ENCODE measurements around the gene TNFRSF19.

The TNFRSF19 gene

GRCh38 chr13:23554000-23554399 lies 16.2 kb upstream of the TNFRSF19 start:
- TF ChIP-seq TCF4 (CRISPR knock-in tag; IDR thresholded peaks at IDR 0.05; ENCODE audit: borderline replicate concordance) (no peak), PPARA (CRISPR knock-in tag; IDR thresholded peaks at IDR 0.05; ENCODE audit: borderline replicate concordance) (no peak), ZFP30 (CRISPR knock-in tag; IDR thresholded peaks at IDR 0.05) (no peak), SNAI2 (CRISPR knock-in tag; IDR thresholded peaks at IDR 0.05) (no peak), GLIS3 (CRISPR knock-in tag; IDR thresholded peaks at IDR 0.05) (no peak), CSRNP3 (CRISPR knock-in tag; IDR thresholded peaks at IDR 0.05) (no peak), BACH2 (CRISPR knock-in tag; IDR thresholded peaks at IDR 0.05; ENCODE audit: borderline replicate concordance) (no peak), CSDC2 (CRISPR knock-in tag; IDR thresholded peaks at IDR 0.05) (no peak), ZNF8 (CRISPR knock-in tag; IDR thresholded peaks at IDR 0.05) (no peak), ZNF565 (CRISPR knock-in tag; conservative IDR thresholded peaks at IDR 0.05; ENCODE audit: low read depth) (no peak), ZFP3 (CRISPR knock-in tag; IDR thresholded peaks at IDR 0.05) (no peak), PATZ1 (CRISPR knock-in tag; IDR thresholded peaks at IDR 0.05; ENCODE audit: borderline replicate concordance) (no peak), ARNTL (CRISPR knock-in tag; IDR thresholded peaks at IDR 0.05; ENCODE audit: borderline replicate concordance, low read depth) (no peak), OSR1 (CRISPR knock-in tag; IDR thresholded peaks at IDR 0.05) (no peak), POU6F1 (CRISPR knock-in tag; IDR thresholded peaks at IDR 0.05; ENCODE audit: borderline replicate concordance, low read depth) (no peak), ZC3H10 (CRISPR knock-in tag; IDR thresholded peaks at IDR 0.05) (no peak), ZNF70 (CRISPR knock-in tag; IDR thresholded peaks at IDR 0.05) (no peak)
- no peak for ATAC-seq

- ATAC-seq, result no peak
Measured at GRCh38 chr13:23557043-23557442, 13.2 kb upstream of the TNFRSF19 start.

More at GRCh38 chr13:23557043-23557442, 13.2 kb upstream of the TNFRSF19 start:
- TF ChIP-seq ZC3H10 (CRISPR knock-in tag; IDR thresholded peaks at IDR 0.05) (no peak), OSR1 (CRISPR knock-in tag; IDR thresholded peaks at IDR 0.05) (no peak), ESRRG (CRISPR knock-in tag; IDR thresholded peaks at IDR 0.05) (no peak), ISL1 (CRISPR knock-in tag; IDR thresholded peaks at IDR 0.05) (no peak), ZNF70 (CRISPR knock-in tag; IDR thresholded peaks at IDR 0.05) (no peak), BACH2 (CRISPR knock-in tag; IDR thresholded peaks at IDR 0.05; ENCODE audit: borderline replicate concordance) (no peak), GLIS3 (CRISPR knock-in tag; IDR thresholded peaks at IDR 0.05) (no peak), SNAI2 (CRISPR knock-in tag; IDR thresholded peaks at IDR 0.05) (no peak), TCF4 (CRISPR knock-in tag; IDR thresholded peaks at IDR 0.05; ENCODE audit: borderline replicate concordance) (no peak), POU6F1 (CRISPR knock-in tag; IDR thresholded peaks at IDR 0.05; ENCODE audit: borderline replicate concordance, low read depth) (no peak), CSRNP3 (CRISPR knock-in tag; IDR thresholded peaks at IDR 0.05) (no peak), TSHZ2 (CRISPR knock-in tag; IDR thresholded peaks at IDR 0.05) (no peak), PATZ1 (CRISPR knock-in tag; IDR thresholded peaks at IDR 0.05; ENCODE audit: borderline replicate concordance) (no peak), TOX (CRISPR knock-in tag; IDR thresholded peaks at IDR 0.05; ENCODE audit: borderline replicate concordance) (no peak), ZNF565 (CRISPR knock-in tag; conservative IDR thresholded peaks at IDR 0.05; ENCODE audit: low read depth) (no peak), ARNTL (CRISPR knock-in tag; IDR thresholded peaks at IDR 0.05; ENCODE audit: borderline replicate concordance, low read depth) (no peak), ZNF8 (CRISPR knock-in tag; IDR thresholded peaks at IDR 0.05) (no peak)
